Motor neuron (in vitro differentiated cells): ENCODE data around the gene CLUH. TPM values are rescaled to one million over a fixed set of nuclear protein-coding genes. Genes with fewer than 3 reads are reported as not detected.

Experiments used
- ATAC-seq, 8 experiments: fragments of 200-7000 bp; cut with Tn5 transposase; replicated peaks in 6 of 8; 2 replicates each; pipeline ENCODE4 v1.8.0; 2021; ENCODE audit warnings: mild to moderate bottlenecking in 8 of 8, moderate library complexity in 8 of 8
- H3K27ac ChIP-seq, 2 donors: fragments of 250-450 bp; sonication (Bioruptor Pico); 2 replicates each; pipeline ENCODE4 v1.9.0; 2021; ENCODE audit warnings: antibody characterized with exemption in 2 of 2, mild to moderate bottlenecking in 2 of 2, moderate library complexity in 1 of 2
- H3K4me1 ChIP-seq, 2 donors: fragments of 250-450 bp; sonication (Bioruptor Pico); replicated peaks in 1 of 2; 2 replicates each; pipeline ENCODE4 v1.6.1; 2021; ENCODE audit warnings: antibody characterized with exemption in 2 of 2, mild to moderate bottlenecking in 2 of 2, moderate library complexity in 1 of 2
- H3K4me3 ChIP-seq, 5 donors: fragments of 250-450 bp; sonication (Bioruptor Pico); 2 replicates each; pipeline ENCODE4 v1.9.0; 2021; ENCODE audit warnings: antibody characterized with exemption in 5 of 5, mild to moderate bottlenecking in 5 of 5, moderate library complexity in 4 of 5
- WGBS, 10 experiments: fragments of 450-650 bp; shearing (Covaris generic); methylation state at CpG; one replicate each; pipeline ENCODE4 v1.0.0; 2022; 5-methylcytosine and 5-hydroxymethylcytosine counted together
- in situ Hi-C, 9 experiments: fragments of 400-800 bp; cut with MboI; loops; one replicate each; pipeline ENCODE4 v1.15.0; 2021; ENCODE audit warnings: low sequenced_read_pairs in 9 of 9, low pct_unique_long_range_greater_than_20kb in 2 of 9; ENCODE audit not compliant: unreplicated experiment in 9 of 9
- total RNA-seq, 8 experiments: library from RNA; unstranded; fragments of 300-600 nt; gene quantifications; 2 replicates each; pipeline versions ENCODE4 v1.2.3 to v1.2.4, GENCODE V29; 2022

CLUH gene, protein sequence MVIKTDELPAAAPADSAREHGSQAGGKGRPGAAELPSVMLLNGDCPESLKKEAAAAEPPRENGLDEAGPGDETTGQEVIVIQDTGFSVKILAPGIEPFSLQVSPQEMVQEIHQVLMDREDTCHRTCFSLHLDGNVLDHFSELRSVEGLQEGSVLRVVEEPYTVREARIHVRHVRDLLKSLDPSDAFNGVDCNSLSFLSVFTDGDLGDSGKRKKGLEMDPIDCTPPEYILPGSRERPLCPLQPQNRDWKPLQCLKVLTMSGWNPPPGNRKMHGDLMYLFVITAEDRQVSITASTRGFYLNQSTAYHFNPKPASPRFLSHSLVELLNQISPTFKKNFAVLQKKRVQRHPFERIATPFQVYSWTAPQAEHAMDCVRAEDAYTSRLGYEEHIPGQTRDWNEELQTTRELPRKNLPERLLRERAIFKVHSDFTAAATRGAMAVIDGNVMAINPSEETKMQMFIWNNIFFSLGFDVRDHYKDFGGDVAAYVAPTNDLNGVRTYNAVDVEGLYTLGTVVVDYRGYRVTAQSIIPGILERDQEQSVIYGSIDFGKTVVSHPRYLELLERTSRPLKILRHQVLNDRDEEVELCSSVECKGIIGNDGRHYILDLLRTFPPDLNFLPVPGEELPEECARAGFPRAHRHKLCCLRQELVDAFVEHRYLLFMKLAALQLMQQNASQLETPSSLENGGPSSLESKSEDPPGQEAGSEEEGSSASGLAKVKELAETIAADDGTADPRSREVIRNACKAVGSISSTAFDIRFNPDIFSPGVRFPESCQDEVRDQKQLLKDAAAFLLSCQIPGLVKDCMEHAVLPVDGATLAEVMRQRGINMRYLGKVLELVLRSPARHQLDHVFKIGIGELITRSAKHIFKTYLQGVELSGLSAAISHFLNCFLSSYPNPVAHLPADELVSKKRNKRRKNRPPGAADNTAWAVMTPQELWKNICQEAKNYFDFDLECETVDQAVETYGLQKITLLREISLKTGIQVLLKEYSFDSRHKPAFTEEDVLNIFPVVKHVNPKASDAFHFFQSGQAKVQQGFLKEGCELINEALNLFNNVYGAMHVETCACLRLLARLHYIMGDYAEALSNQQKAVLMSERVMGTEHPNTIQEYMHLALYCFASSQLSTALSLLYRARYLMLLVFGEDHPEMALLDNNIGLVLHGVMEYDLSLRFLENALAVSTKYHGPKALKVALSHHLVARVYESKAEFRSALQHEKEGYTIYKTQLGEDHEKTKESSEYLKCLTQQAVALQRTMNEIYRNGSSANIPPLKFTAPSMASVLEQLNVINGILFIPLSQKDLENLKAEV (N-terminal part only)
- 100 to 1,000 TPM in 1 of 8 experiments, 10 to 100 TPM in 7; 15.8 to 127 (median 28.4) TPM for total RNA-seq

DNA sequence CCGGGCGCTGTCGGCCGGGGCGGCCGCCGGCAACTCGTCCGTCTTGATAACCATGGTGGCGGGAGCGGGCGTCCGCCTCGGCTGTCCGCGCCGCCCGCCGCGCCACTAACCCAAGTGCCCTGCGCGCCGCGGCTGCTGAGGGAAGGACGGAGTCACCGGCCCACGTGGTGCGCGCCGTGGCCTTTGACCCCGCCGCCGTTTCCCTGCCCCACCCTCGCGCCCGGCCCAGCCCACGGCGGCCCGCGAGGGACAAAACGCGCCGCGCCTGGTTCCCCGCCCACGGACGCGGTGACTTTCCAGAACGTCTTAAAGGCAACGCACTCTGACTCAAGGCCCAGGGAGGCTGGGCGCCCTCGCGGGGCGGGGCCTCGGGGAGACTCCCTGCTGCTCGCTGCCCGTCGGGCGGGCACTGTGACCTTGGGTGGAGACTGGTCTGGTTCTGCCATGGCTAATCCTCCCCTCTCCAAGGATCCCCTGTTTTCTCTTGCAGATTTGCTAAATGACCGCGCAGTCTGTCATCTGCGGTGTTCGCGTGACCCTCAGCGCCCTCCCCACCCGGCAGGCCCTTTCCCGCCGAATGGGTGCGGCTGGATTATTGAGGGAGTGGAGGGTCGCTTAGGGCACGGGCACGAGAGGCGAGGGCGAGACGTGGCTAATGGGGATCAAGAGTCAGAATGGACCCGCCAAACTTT, at the start of gene CLUH:
TSS of gene CLUH (minus strand) at position 157 of the 692 bp plus-strand sequence. CDS start at position 54, 103 bp downstream.
- in situ Hi-C loops, result no loop called here
- H3K4me3 ChIP-seq, result peak within 1 kb of the TSS; percentile 49 to 81 (median 52)
- peak; percentile 75 to 88 (median 86) for ATAC-seq
- H3K4me1 ChIP-seq, result peaks cover 25 to 28% of the 10 kb centered on the region in 2 donors
- WGBS, 10 experiments, result 0 to 83% (median 42%) methylated on average over 1 to 12 of the region's 76 CpGs; no CpG with 5 or more reads in 6 of the 10 experiments
- H3K27ac ChIP-seq, result peak within 1 kb of the TSS; percentile 9 to 35

DNA sequence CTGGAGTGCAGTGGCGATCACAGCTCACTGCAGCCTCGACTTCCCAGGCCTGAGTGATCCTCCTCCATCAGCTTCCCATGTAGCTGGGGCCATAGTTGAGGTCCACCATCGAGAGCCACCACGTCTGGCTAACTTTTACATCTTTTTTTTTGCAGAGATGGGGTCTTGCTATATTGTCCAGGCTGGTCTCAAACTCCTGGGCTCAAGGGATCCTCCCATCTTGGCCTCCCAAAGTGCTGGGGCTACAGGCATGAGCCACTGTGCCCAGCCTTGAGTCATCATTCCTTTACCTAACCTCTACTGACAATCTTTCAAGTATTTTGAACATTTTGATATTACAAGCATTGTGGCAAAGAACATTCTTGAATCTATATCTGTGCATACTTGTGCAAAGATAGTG, 47.3 kb upstream of the CLUH start:
- H3K4me3 ChIP-seq, result no peak overlapping the region
- 0 to 60% (median 40%) methylated on average over 1 to 4 of the region's 4 CpGs; no CpG with 5 or more reads in 5 of the 10 experiments for WGBS, 10 experiments
- in situ Hi-C loops, result no loop called here

DNA sequence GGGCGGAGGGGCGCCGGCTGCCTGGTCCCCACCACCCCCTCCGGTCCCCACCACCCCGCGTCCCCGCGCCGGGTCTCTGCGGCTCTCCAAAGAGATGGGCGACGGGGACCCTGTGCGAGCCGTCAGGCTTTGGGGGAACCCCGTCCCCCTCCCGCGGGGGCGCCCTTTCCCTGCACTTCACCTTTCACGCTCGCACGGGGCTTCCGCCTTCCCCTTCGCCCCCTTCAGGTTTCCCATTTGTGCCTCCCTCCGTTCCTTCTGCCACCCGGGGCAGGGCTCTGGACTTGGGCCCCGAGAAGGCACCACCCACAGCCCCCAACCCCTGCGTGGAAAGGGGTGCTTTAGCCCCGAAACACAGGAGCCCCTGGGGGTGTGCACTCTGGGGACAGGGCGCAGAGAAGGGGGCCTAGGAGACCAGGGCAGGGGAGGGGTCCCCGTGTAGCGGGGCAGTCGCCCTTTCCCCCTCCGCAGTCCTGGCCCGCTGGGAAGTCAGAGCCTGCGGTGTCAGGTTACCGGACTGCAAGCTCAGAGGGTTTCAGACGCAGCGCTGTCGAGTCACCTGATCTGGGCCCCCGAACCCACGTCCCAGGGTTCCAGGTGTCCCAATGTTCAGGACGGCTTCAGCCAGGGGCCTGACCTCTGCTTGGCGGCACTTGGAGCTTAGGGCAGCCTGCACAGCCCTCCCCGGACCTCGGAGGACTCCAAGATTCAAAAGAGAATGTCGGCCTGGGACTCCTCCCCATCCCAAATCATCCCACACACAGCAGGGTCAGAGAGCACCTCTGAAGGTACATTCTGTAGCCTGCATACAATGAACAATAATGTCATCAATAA, 44.5 kb upstream of the CLUH start:
- peak in 7 of 8 experiments; percentile 24 to 55 (median 45) for ATAC-seq
- no peak overlapping the region for H3K27ac ChIP-seq
- peaks cover 0 to 3% of the 10 kb centered on the region in 2 donors for H3K4me1 ChIP-seq
- H3K4me3 ChIP-seq, result peak overlapping the region; percentile 31 to 43 (median 37)
- WGBS, 10 experiments, result 0% methylated on average over 1 to 3 of the region's 46 CpGs; no CpG with 5 or more reads in 7 of the 10 experiments
- in situ Hi-C loops, result no loop called here

More for the DNA sequence above, 47.3 kb upstream of the CLUH start:
- ATAC-seq, result no peak
- Histone ChIP-seq H3K27ac (no peak overlapping the region), H3K4me1 (peaks cover 0 to 3% of the 10 kb centered on the region in 2 donors)

DNA sequence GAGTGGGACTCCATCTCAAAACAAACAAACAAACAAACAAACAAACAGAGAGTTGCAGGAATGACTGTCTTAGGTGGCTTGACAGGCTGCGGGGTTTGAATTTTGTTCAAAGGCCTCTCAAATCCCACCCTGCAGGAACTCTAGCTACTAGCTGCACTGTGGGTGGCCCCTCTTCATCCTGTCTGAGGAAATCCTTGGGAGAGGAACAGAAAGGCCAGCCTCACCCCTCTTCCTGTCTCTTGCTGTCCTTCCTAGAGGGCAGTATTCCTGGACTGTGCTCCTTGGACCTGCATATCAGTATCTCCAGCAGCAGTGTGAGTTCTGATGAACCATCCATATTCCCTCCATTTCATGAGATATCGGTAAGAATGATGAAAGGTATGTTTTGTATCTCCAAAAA, 39.9 kb upstream of the CLUH start:
- WGBS, 10 experiments, result 50 to 75% (median 53%) methylated on average over 1 to 2 of the region's 2 CpGs; no CpG with 5 or more reads in 7 of the 10 experiments
- no peak for ATAC-seq
- Histone ChIP-seq H3K4me1 (peaks cover 0 to 3% of the 10 kb centered on the region in 2 donors), H3K4me3 (no peak overlapping the region), H3K27ac (no peak overlapping the region)
- in situ Hi-C loops, result no loop called here

DNA sequence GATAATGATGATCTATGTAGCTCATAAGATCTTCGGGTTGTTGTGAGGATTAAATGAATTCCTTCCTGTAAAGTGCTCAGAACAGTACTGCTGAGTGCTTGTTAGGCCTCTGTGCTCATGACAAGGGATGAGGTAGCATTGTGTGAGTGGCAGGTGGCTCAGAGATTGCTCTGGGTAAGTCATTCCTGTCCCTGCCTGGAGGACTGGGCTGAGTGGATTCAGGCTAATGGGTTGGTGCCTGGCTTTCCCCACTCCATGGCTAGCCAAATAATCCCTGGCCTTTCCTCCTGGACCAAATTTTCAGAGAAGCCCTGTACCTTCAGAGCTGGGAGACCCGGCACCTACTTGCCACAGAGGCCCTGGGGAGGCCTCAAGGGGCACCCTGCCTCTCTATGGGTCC, 39.2 kb upstream of the CLUH start:
- 0 to 100% (median 86%) methylated on average over 1 of the region's 2 CpGs; no CpG with 5 or more reads in 5 of the 10 experiments for WGBS, 10 experiments
- no peak overlapping the region for H3K27ac ChIP-seq
- in situ Hi-C loops, result no loop called here
- H3K4me1 ChIP-seq, result no peaks in the 10 kb centered on the region
- no peak for ATAC-seq
- no peak overlapping the region for H3K4me3 ChIP-seq

DNA sequence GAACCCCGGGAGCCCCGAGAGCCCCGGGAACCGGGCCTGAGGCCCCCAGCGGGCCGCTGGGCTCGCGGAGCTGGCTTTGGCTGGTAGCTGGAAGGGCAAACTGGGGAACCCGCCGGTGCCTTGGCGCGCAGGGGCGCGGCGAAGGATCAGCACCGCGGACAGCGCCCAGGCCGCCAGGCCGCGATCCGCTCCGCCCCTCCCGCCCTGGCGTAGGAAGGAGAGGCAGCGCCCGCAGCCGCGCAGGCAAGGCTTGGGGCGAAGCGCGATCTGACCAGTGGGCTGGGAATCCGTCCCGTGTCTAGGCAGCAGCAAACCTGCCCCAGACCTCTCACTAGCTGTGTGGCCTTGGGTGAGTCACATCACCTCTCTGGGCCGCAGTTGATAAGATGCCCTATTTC, 38.2 kb upstream of the CLUH start:
- peak overlapping the region; percentile 48 to 84 (median 63) for H3K4me3 ChIP-seq
- in situ Hi-C loops, result no loop called here
- WGBS, 10 experiments, result 0% methylated on average over 1 to 16 of the region's 35 CpGs; no CpG with 5 or more reads in 7 of the 10 experiments
- H3K4me1 ChIP-seq, result peaks cover 0 to 3% of the 10 kb centered on the region in 2 donors
- H3K27ac ChIP-seq, result peak overlapping the region in 1 of 2 donors; percentile 81
- ATAC-seq, result peak; percentile 85 to 100 (median 88)

DNA sequence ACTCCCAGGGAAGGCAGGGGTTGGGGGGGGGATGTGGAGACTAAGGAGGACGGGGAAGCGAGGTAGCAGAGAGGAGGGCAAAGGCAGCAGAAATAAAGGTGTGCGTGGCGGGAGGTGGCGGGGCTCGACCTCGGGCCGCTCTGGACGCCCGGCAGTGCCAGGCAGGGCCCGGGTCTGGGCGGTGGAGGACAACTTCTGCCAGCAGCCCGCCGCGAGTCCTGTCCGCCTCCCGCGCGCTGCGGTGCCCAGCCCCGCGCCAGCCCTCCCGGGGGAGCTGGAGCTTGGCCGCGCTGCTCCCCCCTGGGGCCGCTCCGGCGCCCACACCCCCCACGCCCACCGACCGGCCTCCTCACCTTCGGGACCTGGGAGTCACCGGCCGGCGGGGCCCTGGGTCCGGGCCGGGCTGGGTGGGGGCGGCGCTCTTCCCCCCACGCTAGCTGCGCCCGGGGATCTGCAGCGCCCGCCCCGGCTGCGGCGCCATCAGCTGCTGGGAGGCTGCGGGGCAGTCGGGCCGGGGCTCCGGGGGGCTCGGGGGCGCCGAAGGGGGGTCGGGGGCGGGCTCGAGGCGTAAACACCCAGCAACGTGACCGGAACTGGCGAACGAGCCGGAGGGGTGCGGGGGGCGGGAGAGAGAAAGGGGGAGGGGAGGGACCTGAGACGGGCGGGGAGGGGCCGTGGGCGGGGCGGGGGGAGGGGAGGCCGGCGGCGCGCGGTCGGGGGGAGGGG, 37.7 kb upstream of the CLUH start, which contains the start of gene CCDC92B:
TSS of gene CCDC92B (minus strand) at position 595 of the 726 bp plus-strand sequence. CDS start 14,507 bp downstream, outside the sequence.
- in situ Hi-C loops, result no loop called here
- H3K4me3 ChIP-seq, result peak within 1 kb of the TSS; percentile 48 to 84 (median 63)
- H3K27ac ChIP-seq, result peak within 1 kb of the TSS in 1 of 2 donors; percentile 81
- ATAC-seq, result peak in 6 of 8 experiments; percentile 28 to 80 (median 74)
- peaks cover 0 to 3% of the 10 kb centered on the region in 2 donors for H3K4me1 ChIP-seq
- no CpG with 5 or more reads among the region's 76 CpGs for WGBS, 10 experiments

DNA sequence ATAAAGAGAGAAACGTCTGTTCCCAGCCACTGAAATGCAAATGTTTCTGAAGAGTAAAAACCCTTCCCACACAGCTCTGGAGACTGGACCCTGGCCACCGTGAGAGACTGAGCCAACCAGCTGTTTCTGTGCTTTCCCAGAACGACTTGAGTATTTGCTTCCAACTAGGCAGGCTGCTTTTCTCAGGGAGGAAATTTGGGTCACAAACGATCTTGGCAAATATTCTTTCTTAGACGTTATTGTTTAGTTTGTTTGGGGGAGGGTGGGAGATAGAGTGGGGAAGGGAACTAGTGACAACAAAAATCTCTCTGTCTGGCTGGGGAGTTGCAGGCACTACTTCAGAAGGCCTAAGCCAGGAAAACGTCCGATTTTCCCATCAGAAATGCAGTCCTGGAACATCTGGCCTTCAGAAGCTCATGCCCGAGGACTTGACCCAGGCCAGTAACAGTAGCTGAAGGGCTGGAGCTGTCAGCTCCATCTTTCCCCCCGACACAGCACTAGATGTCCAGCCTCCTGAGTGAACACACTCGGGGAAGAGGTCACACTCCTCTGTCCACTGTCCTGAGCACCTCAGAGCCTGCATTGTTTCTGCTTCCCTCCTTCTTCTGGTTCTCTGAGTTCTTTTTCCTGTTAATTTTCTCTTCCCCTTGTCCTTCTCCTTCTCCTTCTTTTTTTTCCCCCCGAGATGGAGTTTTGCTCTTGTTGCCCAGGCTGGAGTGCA, 33.9 kb upstream of the CLUH start:
- peaks cover 0 to 3% of the 10 kb centered on the region in 2 donors for H3K4me1 ChIP-seq
- in situ Hi-C loops, result no loop called here
- 0 to 51% (median 20%) methylated on average over 1 to 8 of the region's 11 CpGs; no CpG with 5 or more reads in 1 of the 10 experiments for WGBS, 10 experiments
- no peak overlapping the region for H3K27ac ChIP-seq
- no peak overlapping the region for H3K4me3 ChIP-seq
- ATAC-seq, result no peak

DNA sequence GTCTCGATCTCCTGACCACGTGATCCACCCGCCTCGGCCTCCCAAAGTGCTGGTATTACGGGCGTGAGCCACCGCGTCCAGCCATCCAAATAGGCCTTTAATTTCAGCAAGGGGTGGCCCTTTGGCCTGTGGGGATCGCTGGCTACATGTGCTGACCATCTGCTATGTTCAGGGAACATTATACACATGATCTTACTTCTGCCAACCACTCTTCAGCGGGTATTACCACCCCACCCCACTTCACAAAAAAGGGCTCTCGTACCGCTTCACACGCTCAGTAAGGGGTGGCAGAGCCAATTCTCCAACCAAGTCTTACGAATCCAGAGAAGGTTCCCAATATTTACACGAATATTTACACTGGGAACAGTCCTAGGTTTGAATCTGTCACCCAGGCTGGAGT, 26.1 kb upstream of the CLUH start:
- ATAC-seq, result no peak

DNA sequence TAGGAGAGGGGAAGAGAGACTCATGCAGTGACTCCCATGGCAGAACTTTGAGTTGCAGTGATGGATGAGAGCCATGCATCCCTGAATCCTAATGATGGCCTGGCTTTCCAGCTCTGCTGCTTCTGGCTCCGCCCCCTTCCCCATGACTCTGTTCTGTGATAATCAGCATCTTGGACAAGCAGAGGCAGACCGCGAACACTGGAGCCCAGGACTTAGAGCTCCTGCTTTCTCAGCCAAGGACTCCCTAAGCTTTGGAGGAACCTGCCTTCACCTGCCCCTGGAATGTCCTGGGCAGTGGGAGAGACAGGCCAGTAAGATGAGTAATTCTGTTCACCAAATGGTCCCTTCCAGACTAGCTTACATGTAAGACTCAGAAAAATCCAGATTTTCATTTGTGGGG, 25.4 kb upstream of the CLUH start:
- Histone ChIP-seq H3K4me1 (no peaks in the 10 kb centered on the region), H3K4me3 (no peak overlapping the region), H3K27ac (peak overlapping the region in 1 of 2 donors; percentile 46)
- in situ Hi-C loops, result no loop called here
- WGBS, 10 experiments, result 26 to 100% (median 80%) methylated on average over 1 to 3 of the region's 3 CpGs; no CpG with 5 or more reads in 3 of the 10 experiments
- ATAC-seq, result peak in 7 of 8 experiments; percentile 24 to 95 (median 67)

More for the DNA sequence above, 26.1 kb upstream of the CLUH start:
- Histone ChIP-seq H3K27ac (no peak overlapping the region), H3K4me3 (no peak overlapping the region), H3K4me1 (no peaks in the 10 kb centered on the region)
- WGBS, 10 experiments, result 20 to 94% (median 70%) methylated on average over 1 to 8 of the region's 15 CpGs; no CpG with 5 or more reads in 3 of the 10 experiments
- in situ Hi-C loops, result no loop called here
